Measurements from ENCODE around the gene TLR4. TPM values are rescaled to one million over a fixed set of nuclear protein-coding genes. Genes with fewer than 3 reads are reported as not detected.
A peak's percentile ranks its signal among the peaks of the same experiment; 100 is the strongest.

Gene TLR4
- total and polyA plus RNA-seq, 2 experiments from 2014 or later: 5.1 to 11.9 TPM

- no peak for DNase-seq
- H3K79me2 ChIP-seq (ENCODE audit: insufficient read depth): no peaks in the 10 kb centered on the region
- no peaks in the 10 kb centered on the region for H3K27me3 ChIP-seq (replicated peaks; ENCODE audit: insufficient read depth)
- H3K9me2 ChIP-seq (ENCODE audit: insufficient read depth): no peaks in the 10 kb centered on the region
- in situ Hi-C loops (cut with MboI): no loop called here
- peak overlapping the region; percentile 92 for H3K27ac ChIP-seq
- peaks cover 30% of the 10 kb centered on the region for H3F3A ChIP-seq (ENCODE audit: insufficient read depth)
- H3K36me3 ChIP-seq (ENCODE audit: low read depth): no peaks in the 10 kb centered on the region
- H3K4me1 ChIP-seq (ENCODE audit: insufficient read depth): peaks cover 63% of the 10 kb centered on the region
- H3K4me3 ChIP-seq: no peak overlapping the region
- peak overlapping the region; percentile 6 for H3K4me2 ChIP-seq (ENCODE audit: unreplicated experiment)
- H3K9me3 ChIP-seq (ENCODE audit: low read depth): no peaks in the 10 kb centered on the region
- H4K20me1 ChIP-seq (ENCODE audit: insufficient read depth): no peaks in the 10 kb centered on the region
- 60 to 77% methylated on average over 2 of the region's 2 CpGs for WGBS, 2 experiments (ENCODE audit: low coverage in 1 of 2, low lambda C conversion rate in 2 of 2, missing lambda C conversion rate in 2 of 2)
- no peak overlapping the region for H2AFZ ChIP-seq
- no peak for TF ChIP-seq EZH2phosphoT487 (IDR thresholded peaks at IDR 0.05; ENCODE audit: insufficient read depth, low read depth)
- no peak for TF ChIP-seq EZH2 (IDR thresholded peaks at IDR 0.05; ENCODE audit: insufficient read depth, poor library complexity, severe bottlenecking)
- peak overlapping the region; percentile 75 for H3K9ac ChIP-seq
Observed at GRCh38 chr9:117720987-117721386, 16.8 kb downstream of the TLR4 start.

DNA sequence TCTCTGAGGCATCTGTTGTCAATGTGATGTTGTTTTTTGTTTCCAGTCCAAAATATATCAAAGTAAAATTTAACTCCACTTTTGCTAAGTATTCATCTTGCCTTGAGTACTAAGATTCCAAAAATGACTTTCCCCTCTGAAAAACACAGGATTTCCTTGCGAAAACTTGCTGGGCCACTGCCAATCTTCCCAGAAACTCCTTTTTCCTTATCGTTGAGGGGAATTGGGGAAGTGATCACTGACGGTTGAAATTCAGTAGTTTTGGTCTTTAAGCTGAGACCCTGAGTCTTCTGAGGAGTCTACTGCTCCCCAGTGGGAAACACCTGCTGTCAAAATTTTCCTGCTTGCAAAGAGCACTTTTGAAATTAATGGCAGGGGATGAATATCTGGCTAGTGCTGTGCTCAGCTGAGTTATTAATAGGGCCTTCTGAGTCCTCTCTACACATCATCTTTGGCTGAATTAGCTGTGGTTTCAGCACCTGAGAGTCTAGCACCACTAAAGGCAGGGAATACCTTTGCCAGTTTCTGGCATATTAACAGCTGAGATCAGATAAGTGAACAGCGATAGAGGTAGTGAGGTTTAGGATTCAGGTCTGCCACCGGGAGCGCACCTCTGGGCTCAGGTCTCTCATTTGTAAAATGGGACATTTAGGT is 18.0 kb downstream of the TLR4 start:
- Histone ChIP-seq H3K79me2 (ENCODE audit: insufficient read depth) (no peaks in the 10 kb centered on the region), H4K20me1 (ENCODE audit: insufficient read depth) (no peaks in the 10 kb centered on the region), H3K27ac (no peak overlapping the region), H3F3A (ENCODE audit: insufficient read depth) (peaks cover 31% of the 10 kb centered on the region), H3K9ac (no peak overlapping the region), H3K4me3 (no peak overlapping the region), H3K27me3 (replicated peaks; ENCODE audit: insufficient read depth) (no peaks in the 10 kb centered on the region), H2AFZ (no peak overlapping the region), H3K4me1 (ENCODE audit: insufficient read depth) (peaks cover 62% of the 10 kb centered on the region), H3K36me3 (ENCODE audit: low read depth) (no peaks in the 10 kb centered on the region), H3K9me3 (ENCODE audit: low read depth) (no peaks in the 10 kb centered on the region), H3K9me2 (ENCODE audit: insufficient read depth) (no peaks in the 10 kb centered on the region), H3K4me2 (ENCODE audit: unreplicated experiment) (no peak overlapping the region)
- no peak for DNase-seq
- in situ Hi-C loops (cut with MboI): no loop called here
- TF ChIP-seq EZH2phosphoT487 (IDR thresholded peaks at IDR 0.05; ENCODE audit: insufficient read depth, low read depth): no peak
- no peak for TF ChIP-seq EZH2 (IDR thresholded peaks at IDR 0.05; ENCODE audit: insufficient read depth, poor library complexity, severe bottlenecking)
- WGBS, 2 experiments (ENCODE audit: low coverage in 1 of 2, low lambda C conversion rate in 2 of 2, missing lambda C conversion rate in 2 of 2): 89 to 90% methylated on average over 6 of the region's 6 CpGs

DNA sequence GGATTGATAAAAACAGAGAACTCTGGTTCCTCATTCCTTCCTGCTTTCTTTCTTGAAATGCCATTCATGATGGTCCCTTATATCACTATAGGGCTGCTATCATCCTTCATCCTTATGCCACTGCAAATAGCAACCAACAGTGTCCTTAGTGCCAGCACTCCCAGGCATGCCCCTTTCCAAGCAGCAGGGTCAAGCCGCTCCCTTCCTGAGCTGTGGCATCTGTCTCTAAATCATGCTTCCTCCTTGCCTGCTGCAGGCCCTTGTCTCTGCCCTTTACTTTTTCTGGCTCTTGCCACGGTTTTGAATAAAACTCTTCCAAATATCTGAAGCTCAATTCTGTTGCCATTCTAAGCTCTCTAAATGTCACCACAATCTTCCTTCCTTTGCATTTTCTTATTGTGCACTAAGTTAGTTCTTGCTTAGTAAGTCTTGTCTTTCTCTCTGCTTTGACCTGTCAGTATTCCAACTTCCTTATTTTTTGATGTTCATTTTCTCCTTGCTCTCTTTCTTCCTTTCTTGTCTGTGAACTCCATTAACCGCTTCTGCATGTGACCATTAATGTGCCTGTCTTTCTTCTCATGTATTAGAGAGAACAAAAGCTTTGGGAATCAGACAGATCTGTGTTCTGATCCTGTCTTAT is 19.9 kb downstream of the TLR4 start:
- H3K27me3 ChIP-seq (replicated peaks; ENCODE audit: insufficient read depth): no peaks in the 10 kb centered on the region
- no peak overlapping the region for H3K4me2 ChIP-seq (ENCODE audit: unreplicated experiment)
- no peak overlapping the region for H3K27ac ChIP-seq
- TF ChIP-seq EZH2phosphoT487 (IDR thresholded peaks at IDR 0.05; ENCODE audit: insufficient read depth, low read depth) (no peak), EZH2 (IDR thresholded peaks at IDR 0.05; ENCODE audit: insufficient read depth, poor library complexity, severe bottlenecking) (no peak)
- no peak overlapping the region for H3K9ac ChIP-seq
- H3K4me3 ChIP-seq: no peak overlapping the region
- peaks cover 45% of the 10 kb centered on the region for H3K4me1 ChIP-seq (ENCODE audit: insufficient read depth)
- no peaks in the 10 kb centered on the region for H3K9me3 ChIP-seq (ENCODE audit: low read depth)
- H4K20me1 ChIP-seq (ENCODE audit: insufficient read depth): no peaks in the 10 kb centered on the region
- H3F3A ChIP-seq (ENCODE audit: insufficient read depth): peaks cover 22% of the 10 kb centered on the region
- in situ Hi-C loops (cut with MboI): no loop called here
- WGBS, 2 experiments (ENCODE audit: low coverage in 1 of 2, low lambda C conversion rate in 2 of 2, missing lambda C conversion rate in 2 of 2): 50 to 52% methylated on average over 3 of the region's 3 CpGs
- no peaks in the 10 kb centered on the region for H3K9me2 ChIP-seq (ENCODE audit: insufficient read depth)
- no peaks in the 10 kb centered on the region for H3K36me3 ChIP-seq (ENCODE audit: low read depth)
- H2AFZ ChIP-seq: peak overlapping the region; percentile 29; the same call in 1 of the 2 replicates
- H3K79me2 ChIP-seq (ENCODE audit: insufficient read depth): no peaks in the 10 kb centered on the region
- DNase-seq: no peak

- no peak overlapping the region for H3K4me3 ChIP-seq
- in situ Hi-C loops (cut with MboI): no loop called here
- H3F3A ChIP-seq (ENCODE audit: insufficient read depth): peaks cover 14% of the 10 kb centered on the region; the same call in 1 of the 2 replicates
- peaks cover 31% of the 10 kb centered on the region for H3K4me1 ChIP-seq (ENCODE audit: insufficient read depth)
- no peaks in the 10 kb centered on the region for H3K9me3 ChIP-seq (ENCODE audit: low read depth)
- no peaks in the 10 kb centered on the region for H3K79me2 ChIP-seq (ENCODE audit: insufficient read depth)
- H3K27me3 ChIP-seq (replicated peaks; ENCODE audit: insufficient read depth): no peaks in the 10 kb centered on the region
- H2AFZ ChIP-seq: no peak overlapping the region
- H3K4me2 ChIP-seq (ENCODE audit: unreplicated experiment): no peak overlapping the region
- no peaks in the 10 kb centered on the region for H3K9me2 ChIP-seq (ENCODE audit: insufficient read depth)
- H3K27ac ChIP-seq: peak overlapping the region; percentile 68
- 18 to 27% methylated on average over 2 of the region's 2 CpGs for WGBS, 2 experiments (ENCODE audit: low coverage in 1 of 2, low lambda C conversion rate in 2 of 2, missing lambda C conversion rate in 2 of 2)
- no peak for TF ChIP-seq EZH2 (IDR thresholded peaks at IDR 0.05; ENCODE audit: insufficient read depth, poor library complexity, severe bottlenecking)
- no peak for TF ChIP-seq EZH2phosphoT487 (IDR thresholded peaks at IDR 0.05; ENCODE audit: insufficient read depth, low read depth)
- DNase-seq: peak; percentile 65
- H3K9ac ChIP-seq: peak overlapping the region; percentile 44; the same call in 1 of the 2 replicates
- H3K36me3 ChIP-seq (ENCODE audit: low read depth): no peaks in the 10 kb centered on the region
- H4K20me1 ChIP-seq (ENCODE audit: insufficient read depth): no peaks in the 10 kb centered on the region
Observed at GRCh38 chr9:117725426-117725887, 21.3 kb downstream of the TLR4 start.

Data from GM23248 (cell line).